Astrocyte of the spinal cord (primary cell): Measurements from ENCODE around the gene IQCF2.

Experiments
- DNase-seq: peaks from one replicate; pipeline ENCODE4 v3.0.0; 2011; ENCODE audit warnings: low read depth, low spot score
- H3K4me3 ChIP-seq: 2 replicates; pipeline ENCODE4 v1.5.1; 2011; ENCODE audit warnings: low read depth, mild to moderate bottlenecking, low read length, moderate library complexity
- in situ Hi-C: cut with HindIII; loops from 2 replicates; pipeline ENCODE4 v1.10.0; 2017; ENCODE audit warnings: low sequenced_read_pairs
- TF ChIP-seq, protein P1 (sequence below): IDR thresholded peaks from 2 replicates; pipeline ENCODE4 v1.5.1; 2012; ENCODE audit warnings: low read depth, mild to moderate bottlenecking, low read length, inconsistent platforms

The IQCF2 gene

DNA sequence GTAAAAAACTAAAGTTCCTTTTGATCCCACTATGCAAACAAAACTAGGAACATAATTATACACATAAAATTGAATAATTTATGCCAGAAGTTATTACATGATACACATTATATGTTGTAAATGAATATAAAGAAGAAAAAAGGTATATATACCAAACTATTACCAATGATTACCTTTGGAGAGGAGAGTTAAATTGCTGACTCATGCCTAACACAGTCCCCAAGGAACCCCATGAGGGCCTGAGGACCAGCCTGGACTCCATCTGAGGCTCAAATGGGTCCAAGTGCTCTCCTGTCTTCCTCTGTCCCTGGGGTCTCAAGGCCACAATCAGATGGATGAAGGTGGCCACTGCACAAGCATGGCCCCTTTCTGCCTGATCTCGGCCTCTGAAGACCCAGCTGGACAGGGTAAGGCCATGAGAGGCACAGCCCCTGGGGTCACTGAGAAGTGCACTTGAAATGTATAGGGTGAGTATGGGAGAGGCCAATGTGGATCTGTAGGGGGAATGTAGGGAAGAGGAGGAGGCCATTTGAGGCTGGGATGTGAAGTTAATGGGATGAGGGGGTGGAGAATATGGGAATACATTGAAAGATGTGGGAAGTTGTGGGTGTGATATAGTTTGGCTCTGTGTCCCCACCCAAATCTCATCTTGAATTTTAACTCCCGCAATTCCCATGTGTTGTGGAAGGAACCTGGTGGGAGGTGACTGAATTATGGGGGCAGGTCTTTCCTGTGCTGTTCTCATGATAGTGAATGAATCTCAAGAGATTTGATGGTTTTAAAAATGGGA is 42.8 kb downstream of the IQCF2 start:
- no peak overlapping the region for H3K4me3 ChIP-seq
- in situ Hi-C loops, result no loop called here
- TF ChIP-seq, protein P1, sequence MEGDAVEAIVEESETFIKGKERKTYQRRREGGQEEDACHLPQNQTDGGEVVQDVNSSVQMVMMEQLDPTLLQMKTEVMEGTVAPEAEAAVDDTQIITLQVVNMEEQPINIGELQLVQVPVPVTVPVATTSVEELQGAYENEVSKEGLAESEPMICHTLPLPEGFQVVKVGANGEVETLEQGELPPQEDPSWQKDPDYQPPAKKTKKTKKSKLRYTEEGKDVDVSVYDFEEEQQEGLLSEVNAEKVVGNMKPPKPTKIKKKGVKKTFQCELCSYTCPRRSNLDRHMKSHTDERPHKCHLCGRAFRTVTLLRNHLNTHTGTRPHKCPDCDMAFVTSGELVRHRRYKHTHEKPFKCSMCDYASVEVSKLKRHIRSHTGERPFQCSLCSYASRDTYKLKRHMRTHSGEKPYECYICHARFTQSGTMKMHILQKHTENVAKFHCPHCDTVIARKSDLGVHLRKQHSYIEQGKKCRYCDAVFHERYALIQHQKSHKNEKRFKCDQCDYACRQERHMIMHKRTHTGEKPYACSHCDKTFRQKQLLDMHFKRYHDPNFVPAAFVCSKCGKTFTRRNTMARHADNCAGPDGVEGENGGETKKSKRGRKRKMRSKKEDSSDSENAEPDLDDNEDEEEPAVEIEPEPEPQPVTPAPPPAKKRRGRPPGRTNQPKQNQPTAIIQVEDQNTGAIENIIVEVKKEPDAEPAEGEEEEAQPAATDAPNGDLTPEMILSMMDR, result no peak
- no peak for DNase-seq

DNA sequence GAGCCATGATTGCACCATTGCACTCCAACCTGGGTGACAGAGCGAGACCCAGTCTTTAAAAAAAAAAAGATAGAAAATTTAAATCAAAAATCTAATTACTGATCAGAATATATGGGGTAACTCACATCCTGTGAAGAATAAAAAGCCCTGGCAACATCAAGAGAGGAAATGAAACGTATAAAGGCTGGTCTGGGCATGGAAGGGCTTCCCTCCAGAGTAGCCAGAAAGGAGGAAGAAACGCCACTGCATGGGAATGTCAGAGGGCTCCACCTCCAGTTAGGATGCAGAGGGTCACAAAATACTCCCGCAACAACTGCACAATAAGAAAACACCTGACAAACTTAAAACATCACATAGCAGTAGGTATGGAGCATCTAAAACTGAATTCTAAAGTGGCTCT is 46.6 kb downstream of the IQCF2 start:
- H3K4me3 ChIP-seq, result no peak overlapping the region
- TF ChIP-seq, protein P1, result no peak
- in situ Hi-C loops, result no loop called here
- DNase-seq, result no peak
